A549 (cell line): ENCODE data around the gene AKAP5.

Experiments
- CTCF ChIP-seq: fragments of >200 bp; sonication (Bioruptor Twin); formaldehyde crosslinking; IDR thresholded peaks from 3 replicates; pipeline ENCODE4 v1.5.1; 2016
- MAX ChIP-seq: IDR thresholded peaks from 2 replicates; pipeline ENCODE4 v1.6.1; 2012

- TF ChIP-seq CTCF (no peak), MAX (no peak)
Observed at GRCh38 chr14:64522591-64523355, 57.5 kb downstream of the AKAP5 start.
